DND-41 (cell line): ENCODE measurements around the gene PDE8A.

Experiments
- ATAC-seq: fragments of 200-7000 bp; cut with Tn5 transposase; 3 replicates; pipeline ENCODE4 v1.9.1; 2021; ENCODE audit warnings: low read depth; ENCODE audit not compliant: insufficient read depth
- DNase-seq: peaks from one replicate; pipeline ENCODE4 v3.0.0-alpha.2; 2020
- H2AFZ ChIP-seq: 2 replicates; pipeline ENCODE4 v1.6.0; 2012; ENCODE audit warnings: low read depth, low read length
- H3K27ac ChIP-seq: 2 replicates; pipeline ENCODE4 v1.5.1; 2012; ENCODE audit warnings: low read length, inconsistent platforms
- H3K27me3 ChIP-seq: fragments of 200-600 bp; sonication (generic); 2 replicates; pipeline ENCODE4 v1.6.0; 2012; ENCODE audit warnings: low read length, mild to moderate bottlenecking, inconsistent platforms; ENCODE audit not compliant: insufficient read depth, poor library complexity
- H3K36me3 ChIP-seq: 2 replicates; pipeline ENCODE4 v1.5.1; 2012; ENCODE audit warnings: low read length, inconsistent platforms; ENCODE audit not compliant: insufficient read depth
- H3K4me1 ChIP-seq: 2 replicates; pipeline ENCODE4 v1.5.1; 2012; ENCODE audit warnings: mild to moderate bottlenecking, low read length; ENCODE audit not compliant: insufficient read depth
- H3K4me2 ChIP-seq: 2 replicates; pipeline ENCODE4 v1.6.0; 2012; ENCODE audit warnings: mild to moderate bottlenecking, moderate library complexity, low read length, inconsistent platforms; ENCODE audit not compliant: insufficient read depth
- H3K4me3 ChIP-seq, 2 experiments: fragments of 200-600 bp in 1 of 2; shearing (Covaris generic) in 1 of 2; 2 replicates each; pipeline ENCODE4 v1.5.1; 2012 to 2016; ENCODE audit warnings: inconsistent platforms in 2 of 2, low read length in 2 of 2, mild to moderate bottlenecking in 2 of 2, low read depth in 1 of 2, moderate library complexity in 1 of 2
- H3K79me2 ChIP-seq: 2 replicates; pipeline ENCODE4 v1.6.0; 2012; ENCODE audit warnings: low read length, inconsistent platforms; ENCODE audit not compliant: insufficient read depth
- H3K9ac ChIP-seq: 2 replicates; pipeline ENCODE4 v1.6.0; 2012; ENCODE audit warnings: low read depth, mild to moderate bottlenecking, inconsistent platforms, low read length, moderate library complexity
- H3K9me3 ChIP-seq: 2 replicates; pipeline ENCODE4 v1.5.1; 2012; ENCODE audit warnings: low read length, moderate library complexity, mild to moderate bottlenecking, inconsistent platforms; ENCODE audit not compliant: insufficient read depth, severe bottlenecking
- H4K20me1 ChIP-seq: 2 replicates; pipeline ENCODE4 v1.6.0; 2012; ENCODE audit warnings: low read length; ENCODE audit not compliant: insufficient read depth
- EZH2 ChIP-seq: IDR thresholded peaks from 3 replicates; pipeline ENCODE4 v1.6.1; 2012; ENCODE audit warnings: borderline replicate concordance, low read depth, mild to moderate bottlenecking, moderate library complexity, low read length, inconsistent platforms; ENCODE audit not compliant: severe bottlenecking
- TF ChIP-seq, protein P1 (sequence below): IDR thresholded peaks from 2 replicates; pipeline ENCODE4 v1.5.1; 2012; ENCODE audit warnings: borderline replicate concordance, low read length, moderate library complexity, mild to moderate bottlenecking; ENCODE audit not compliant: poor library complexity, severe bottlenecking; ENCODE audit errors: extremely low read depth

PDE8A gene

DNA sequence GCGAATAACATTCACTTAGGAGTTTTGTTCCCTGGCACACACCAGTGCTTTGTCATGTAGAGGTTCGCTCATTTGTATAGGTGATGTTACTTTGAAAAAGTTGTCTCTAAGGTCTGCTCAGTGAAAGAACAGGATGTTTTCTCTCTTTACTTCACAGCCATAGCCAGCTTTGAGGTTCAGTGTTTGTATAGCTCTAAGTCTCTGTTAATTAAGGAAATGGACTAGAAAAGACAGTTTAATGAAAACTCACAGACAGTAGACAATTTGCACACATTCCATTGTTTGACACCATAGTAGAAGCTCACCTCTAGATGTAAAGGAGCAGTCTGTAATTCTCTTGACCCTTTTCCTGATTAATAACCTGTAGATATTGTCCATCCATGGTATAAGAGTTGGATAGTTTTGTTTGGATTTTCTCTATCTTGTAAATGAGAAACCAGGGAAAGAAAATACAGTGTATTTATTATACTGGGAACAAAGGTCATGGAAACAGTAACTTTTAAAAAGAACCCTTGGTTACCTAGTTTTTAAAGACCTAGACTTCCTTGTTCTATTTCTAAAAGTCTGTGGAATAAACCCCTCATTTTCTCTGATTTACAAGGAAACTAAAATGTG lies 50.4 kb downstream of the PDE8A start:
- no peak for ATAC-seq
- no peak for DNase-seq
- no peak overlapping the region for H2AFZ ChIP-seq
- no peak overlapping the region for H3K4me2 ChIP-seq
- TF ChIP-seq, protein P1, sequence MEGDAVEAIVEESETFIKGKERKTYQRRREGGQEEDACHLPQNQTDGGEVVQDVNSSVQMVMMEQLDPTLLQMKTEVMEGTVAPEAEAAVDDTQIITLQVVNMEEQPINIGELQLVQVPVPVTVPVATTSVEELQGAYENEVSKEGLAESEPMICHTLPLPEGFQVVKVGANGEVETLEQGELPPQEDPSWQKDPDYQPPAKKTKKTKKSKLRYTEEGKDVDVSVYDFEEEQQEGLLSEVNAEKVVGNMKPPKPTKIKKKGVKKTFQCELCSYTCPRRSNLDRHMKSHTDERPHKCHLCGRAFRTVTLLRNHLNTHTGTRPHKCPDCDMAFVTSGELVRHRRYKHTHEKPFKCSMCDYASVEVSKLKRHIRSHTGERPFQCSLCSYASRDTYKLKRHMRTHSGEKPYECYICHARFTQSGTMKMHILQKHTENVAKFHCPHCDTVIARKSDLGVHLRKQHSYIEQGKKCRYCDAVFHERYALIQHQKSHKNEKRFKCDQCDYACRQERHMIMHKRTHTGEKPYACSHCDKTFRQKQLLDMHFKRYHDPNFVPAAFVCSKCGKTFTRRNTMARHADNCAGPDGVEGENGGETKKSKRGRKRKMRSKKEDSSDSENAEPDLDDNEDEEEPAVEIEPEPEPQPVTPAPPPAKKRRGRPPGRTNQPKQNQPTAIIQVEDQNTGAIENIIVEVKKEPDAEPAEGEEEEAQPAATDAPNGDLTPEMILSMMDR, result no peak
- no peak for TF ChIP-seq EZH2
- no peaks in the 10 kb centered on the region for H3K9me3 ChIP-seq
- no peak overlapping the region for H3K27ac ChIP-seq
- no peaks in the 10 kb centered on the region for H3K27me3 ChIP-seq
- no peaks in the 10 kb centered on the region; the same call in 1 of the 2 replicates for H3K79me2 ChIP-seq
- H3K36me3 ChIP-seq, result no peaks in the 10 kb centered on the region
- H4K20me1 ChIP-seq, result 0 out of 2 replicates have a peak, but pooled peaks cover 4% of the 10 kb centered on the region
- no peaks in the 10 kb centered on the region for H3K4me1 ChIP-seq
- no peak overlapping the region for H3K4me3 ChIP-seq
- no peak overlapping the region for H3K9ac ChIP-seq

DNA sequence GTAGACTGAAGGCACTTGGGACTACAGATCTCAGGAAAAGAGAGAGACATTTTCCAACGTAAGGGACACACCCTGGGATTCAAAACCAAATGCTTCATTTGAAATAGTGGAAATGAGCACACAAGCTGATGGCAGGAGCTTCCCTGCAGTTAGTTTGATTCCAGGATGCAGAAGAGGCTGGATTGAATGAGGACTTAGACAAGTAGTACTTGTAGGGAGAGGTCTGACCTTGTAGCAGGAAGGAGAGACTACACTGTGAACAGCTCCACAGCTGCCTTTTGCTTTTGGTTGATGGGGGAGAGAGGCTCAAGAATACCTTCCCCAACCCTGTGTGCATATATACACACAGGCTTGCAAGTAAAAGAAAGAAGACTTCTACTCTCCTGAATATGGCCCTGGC lies 51.5 kb downstream of the PDE8A start:
- H3K4me1 ChIP-seq, result no peaks in the 10 kb centered on the region
- H3K9me3 ChIP-seq, result no peaks in the 10 kb centered on the region
- H3K9ac ChIP-seq, result no peak overlapping the region
- no peaks in the 10 kb centered on the region for H3K36me3 ChIP-seq
- TF ChIP-seq, protein P1, result no peak
- TF ChIP-seq EZH2, result no peak
- ATAC-seq, result no peak
- H3K4me3 ChIP-seq, result no peak overlapping the region
- no peak overlapping the region for H3K4me2 ChIP-seq
- H2AFZ ChIP-seq, result no peak overlapping the region
- no peaks in the 10 kb centered on the region for H3K27me3 ChIP-seq
- H4K20me1 ChIP-seq, result 0 out of 2 replicates have a peak, but pooled peaks cover 4% of the 10 kb centered on the region
- H3K79me2 ChIP-seq, result no peaks in the 10 kb centered on the region; the same call in 1 of the 2 replicates
- H3K27ac ChIP-seq, result no peak overlapping the region
- no peak for DNase-seq

DNA sequence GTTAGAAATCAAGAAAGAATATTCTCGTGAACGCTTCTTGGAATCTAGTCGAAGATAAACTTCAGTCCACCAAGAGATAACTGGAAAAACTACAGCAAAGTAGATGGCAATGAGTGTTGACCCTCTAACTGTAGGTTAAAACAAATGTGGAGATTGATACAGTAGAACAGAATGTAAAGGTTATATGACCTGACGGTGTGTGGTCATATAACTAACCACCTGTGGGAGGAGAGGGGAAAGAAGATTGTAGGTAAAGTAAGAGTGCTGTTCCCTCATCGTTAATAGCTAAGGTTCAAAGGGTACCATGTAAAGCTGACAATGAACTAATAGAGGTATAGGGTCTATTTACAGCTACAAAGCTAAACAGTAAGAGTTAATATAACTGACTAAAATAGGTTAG lies 52.6 kb downstream of the PDE8A start:
- H3K4me2 ChIP-seq, result no peak overlapping the region
- H3K9me3 ChIP-seq, result no peaks in the 10 kb centered on the region
- no peak overlapping the region for H3K4me3 ChIP-seq
- DNase-seq, result no peak
- no peaks in the 10 kb centered on the region; the same call in 1 of the 2 replicates for H3K79me2 ChIP-seq
- H4K20me1 ChIP-seq, result 0 out of 2 replicates have a peak, but pooled peaks cover 4% of the 10 kb centered on the region
- H3K27me3 ChIP-seq, result no peaks in the 10 kb centered on the region
- H3K27ac ChIP-seq, result no peak overlapping the region
- no peak overlapping the region for H3K9ac ChIP-seq
- no peak overlapping the region for H2AFZ ChIP-seq
- no peak for ATAC-seq
- no peaks in the 10 kb centered on the region for H3K36me3 ChIP-seq
- no peaks in the 10 kb centered on the region for H3K4me1 ChIP-seq
- TF ChIP-seq, protein P1, result no peak
- TF ChIP-seq EZH2, result no peak

DNA sequence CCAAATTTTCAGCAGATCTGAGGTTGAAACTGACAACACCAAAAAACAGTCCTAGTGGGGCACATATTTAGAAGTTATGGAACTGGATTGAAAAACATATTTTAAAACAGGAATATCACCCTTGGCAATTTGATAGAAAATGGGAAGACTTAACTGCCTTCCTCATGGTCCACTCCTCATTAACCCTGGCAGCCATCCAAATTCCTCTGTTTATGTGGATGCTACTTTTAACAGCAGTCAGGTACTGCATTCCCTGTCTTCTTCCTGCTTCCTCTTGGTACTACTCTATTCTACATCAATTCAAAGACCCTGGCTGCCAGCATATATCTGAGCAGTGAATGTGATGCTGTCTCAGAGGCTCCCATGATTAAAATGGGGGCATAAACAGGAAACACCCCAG lies 54.3 kb downstream of the PDE8A start:
- H3K4me3 ChIP-seq, result no peak overlapping the region
- no peaks in the 10 kb centered on the region for H3K4me1 ChIP-seq
- no peak overlapping the region for H2AFZ ChIP-seq
- H3K27me3 ChIP-seq, result no peaks in the 10 kb centered on the region
- no peak overlapping the region for H3K4me2 ChIP-seq
- H3K9ac ChIP-seq, result no peak overlapping the region
- H3K9me3 ChIP-seq, result no peaks in the 10 kb centered on the region
- TF ChIP-seq EZH2, result no peak
- TF ChIP-seq, protein P1, result no peak
- ATAC-seq, result no peak
- H3K79me2 ChIP-seq, result no peaks in the 10 kb centered on the region; the same call in 1 of the 2 replicates
- DNase-seq, result no peak
- 0 out of 2 replicates have a peak, but pooled peaks cover 4% of the 10 kb centered on the region for H4K20me1 ChIP-seq
- no peaks in the 10 kb centered on the region for H3K36me3 ChIP-seq
- H3K27ac ChIP-seq, result no peak overlapping the region
